ENCODE data around the gene SH3RF2. TPM values are rescaled to one million over a fixed set of nuclear protein-coding genes. Genes with fewer than 3 reads are reported as not detected.

SH3RF2 gene
- polyA plus RNA-seq, 1 experiment = 0.45 TPM

- TF ChIP-seq CTCF (IDR thresholded peaks at IDR 0.05; ENCODE audit: insufficient read depth, low read depth, low read length) = no peak
- POLR2A ChIA-PET = no interaction called here
- Histone ChIP-seq H3K27me3 (ENCODE audit: control insufficient read depth, insufficient read depth, low read length) (no peaks in the 10 kb centered on the region), H3K36me3 (ENCODE audit: control insufficient read depth, insufficient read depth, low read length) (no peaks in the 10 kb centered on the region), H3K4me3 (ENCODE audit: low read depth, low read length) (no peak overlapping the region)
- no peak for DNase-seq (ENCODE audit: low read depth)
- CTCF ChIA-PET = no interaction called here
Observed at GRCh38 chr5:145999208-145999607, 62.8 kb downstream of the SH3RF2 start.

GRCh38 chr5:146000072-146000471, 63.7 kb downstream of the SH3RF2 start:
- Histone ChIP-seq H3K36me3 (ENCODE audit: control insufficient read depth, insufficient read depth, low read length) (no peaks in the 10 kb centered on the region), H3K27me3 (ENCODE audit: control insufficient read depth, insufficient read depth, low read length) (no peaks in the 10 kb centered on the region), H3K4me3 (ENCODE audit: low read depth, low read length) (no peak overlapping the region)
- CTCF ChIA-PET = no interaction called here
- no peak for DNase-seq (ENCODE audit: low read depth)
- TF ChIP-seq CTCF (IDR thresholded peaks at IDR 0.05; ENCODE audit: insufficient read depth, low read depth, low read length) = no peak
- POLR2A ChIA-PET = no interaction called here

- H3K27me3 ChIP-seq (ENCODE audit: control insufficient read depth, insufficient read depth, low read length) = 0 out of 2 replicates have a peak, but pooled peaks cover 2% of the 10 kb centered on the region
- no peak for TF ChIP-seq CTCF (IDR thresholded peaks at IDR 0.05; ENCODE audit: insufficient read depth, low read depth, low read length)
- no peaks in the 10 kb centered on the region for H3K36me3 ChIP-seq (ENCODE audit: control insufficient read depth, insufficient read depth, low read length)
- ChIA-PET POLR2A (no interaction called here), CTCF (interaction anchor here (0.7 kb wide), 1 partner anchor 1786 kb away, joined by 3 read pairs; no protein-coding TSS in a partner anchor)
- H3K4me3 ChIP-seq (ENCODE audit: low read depth, low read length) = no peak overlapping the region
- no peak for DNase-seq (ENCODE audit: low read depth)
Observed at GRCh38 chr5:146001544-146002190, 65.3 kb downstream of the SH3RF2 start.

GRCh38 chr5:146002491-146002890, 66.1 kb downstream of the SH3RF2 start:
- Histone ChIP-seq H3K27me3 (ENCODE audit: control insufficient read depth, insufficient read depth, low read length) (0 out of 2 replicates have a peak, but pooled peaks cover 2% of the 10 kb centered on the region), H3K36me3 (ENCODE audit: control insufficient read depth, insufficient read depth, low read length) (no peaks in the 10 kb centered on the region), H3K4me3 (ENCODE audit: low read depth, low read length) (no peak overlapping the region)
- DNase-seq (ENCODE audit: low read depth) = no peak
- CTCF ChIA-PET = interaction anchor here (0.7 kb wide), 1 partner anchor 1787 kb away, joined by 3 read pairs; no protein-coding TSS in a partner anchor
- POLR2A ChIA-PET = no interaction called here
- no peak for TF ChIP-seq CTCF (IDR thresholded peaks at IDR 0.05; ENCODE audit: insufficient read depth, low read depth, low read length)

- H3K36me3 ChIP-seq (ENCODE audit: control insufficient read depth, insufficient read depth, low read length) = no peaks in the 10 kb centered on the region
- CTCF ChIA-PET = no interaction called here
- no peak for TF ChIP-seq CTCF (IDR thresholded peaks at IDR 0.05; ENCODE audit: insufficient read depth, low read depth, low read length)
- no peak overlapping the region for H3K4me3 ChIP-seq (ENCODE audit: low read depth, low read length)
- H3K27me3 ChIP-seq (ENCODE audit: control insufficient read depth, insufficient read depth, low read length) = 0 out of 2 replicates have a peak, but pooled peaks cover 2% of the 10 kb centered on the region
- POLR2A ChIA-PET = no interaction called here
- DNase-seq (ENCODE audit: low read depth) = no peak
Observed at GRCh38 chr5:146003852-146004251, 67.5 kb downstream of the SH3RF2 start.
